Measurements from ENCODE around the gene TRMT112.

DNA sequence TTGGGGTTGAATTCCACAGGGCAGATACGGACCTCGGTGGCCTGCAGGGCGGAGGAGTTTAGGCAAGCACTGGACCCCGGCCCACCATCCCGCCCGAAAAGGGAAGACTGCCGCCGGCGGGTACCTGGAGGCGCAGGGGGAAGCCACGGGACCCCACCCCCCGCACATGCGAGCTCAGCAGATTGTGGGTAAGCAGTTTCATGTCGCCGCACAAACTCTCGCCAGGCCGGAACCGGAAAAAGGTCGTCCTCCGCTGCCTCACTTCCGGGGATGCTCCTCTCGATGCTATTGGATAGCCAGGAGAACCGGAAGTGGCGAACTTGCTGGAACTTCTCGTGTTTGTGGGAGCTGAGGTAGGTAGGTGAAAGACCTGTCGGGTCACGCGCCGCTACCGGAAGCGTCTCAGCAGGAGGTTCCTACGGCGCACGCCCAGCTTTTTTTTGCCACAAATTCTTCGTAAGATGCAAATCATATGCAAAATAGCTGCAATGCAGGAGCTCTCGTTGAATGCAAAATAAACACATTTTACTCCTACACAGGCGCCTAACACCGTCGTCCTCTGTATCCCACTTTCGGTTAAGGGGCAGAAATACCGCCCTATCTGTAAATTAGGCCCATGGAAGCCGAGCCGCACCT, at the start of gene TRMT112:
- TF ChIP-seq POLR2A (IDR thresholded peaks at IDR 0.05) (peak; percentile 81), POLR2AphosphoS5 (IDR thresholded peaks at IDR 0.05) (peak; percentile 91 to 98 (median 92))
- TF ChIP-seq, protein P1, sequence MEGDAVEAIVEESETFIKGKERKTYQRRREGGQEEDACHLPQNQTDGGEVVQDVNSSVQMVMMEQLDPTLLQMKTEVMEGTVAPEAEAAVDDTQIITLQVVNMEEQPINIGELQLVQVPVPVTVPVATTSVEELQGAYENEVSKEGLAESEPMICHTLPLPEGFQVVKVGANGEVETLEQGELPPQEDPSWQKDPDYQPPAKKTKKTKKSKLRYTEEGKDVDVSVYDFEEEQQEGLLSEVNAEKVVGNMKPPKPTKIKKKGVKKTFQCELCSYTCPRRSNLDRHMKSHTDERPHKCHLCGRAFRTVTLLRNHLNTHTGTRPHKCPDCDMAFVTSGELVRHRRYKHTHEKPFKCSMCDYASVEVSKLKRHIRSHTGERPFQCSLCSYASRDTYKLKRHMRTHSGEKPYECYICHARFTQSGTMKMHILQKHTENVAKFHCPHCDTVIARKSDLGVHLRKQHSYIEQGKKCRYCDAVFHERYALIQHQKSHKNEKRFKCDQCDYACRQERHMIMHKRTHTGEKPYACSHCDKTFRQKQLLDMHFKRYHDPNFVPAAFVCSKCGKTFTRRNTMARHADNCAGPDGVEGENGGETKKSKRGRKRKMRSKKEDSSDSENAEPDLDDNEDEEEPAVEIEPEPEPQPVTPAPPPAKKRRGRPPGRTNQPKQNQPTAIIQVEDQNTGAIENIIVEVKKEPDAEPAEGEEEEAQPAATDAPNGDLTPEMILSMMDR (IDR thresholded peaks at IDR 0.05) = peak in 1 of 3 donors; percentile 6
